GM12891 (cell line): ENCODE measurements around the gene KRR1.
"Not testable (repeated sequence)": the region's sequence is repeated elsewhere in the genome, so short reads cannot be mapped to it uniquely, and the experiment has no call there.

Experiments used
- DNase-seq: peaks from one replicate; pipeline ENCODE4 v3.0.0; 2011; ENCODE audit warnings: low spot score; ENCODE audit not compliant: insufficient read length
- FAIRE-seq: peaks from 2 replicates; lab custom pipeline; 2011; peaks lifted over from hg19 to GRCh38; lab: Jason Lieb, UNC
- PAX5 ChIP-seq: IDR thresholded peaks from 2 replicates; pipeline ENCODE4 v1.6.1; 2011; ENCODE audit warnings: low read length, moderate library complexity, mild to moderate bottlenecking; ENCODE audit not compliant: insufficient read depth, severe bottlenecking
- POLR2A ChIP-seq: IDR thresholded peaks from 2 replicates; pipeline ENCODE4 v1.6.1; 2011; ENCODE audit warnings: low read depth, low read length, control low read depth
- POLR2AphosphoS5 ChIP-seq: IDR thresholded peaks from 2 replicates; pipeline ENCODE4 v1.6.1; 2011; ENCODE audit warnings: low read depth, low read length, control low read depth
- POU2F2 ChIP-seq: IDR thresholded peaks from 2 replicates; pipeline ENCODE4 v1.6.1; 2011; ENCODE audit warnings: low read depth, mild to moderate bottlenecking, control low read depth, low read length, moderate library complexity
- SPI1 ChIP-seq: IDR thresholded peaks from 2 replicates; pipeline ENCODE4 v1.6.1; 2011; ENCODE audit warnings: low read depth, low read length, control low read depth
- TAF1 ChIP-seq: IDR thresholded peaks from 2 replicates; pipeline ENCODE4 v1.6.1; 2011; ENCODE audit warnings: low read depth, low read length, control low read depth

Gene KRR1

DNA sequence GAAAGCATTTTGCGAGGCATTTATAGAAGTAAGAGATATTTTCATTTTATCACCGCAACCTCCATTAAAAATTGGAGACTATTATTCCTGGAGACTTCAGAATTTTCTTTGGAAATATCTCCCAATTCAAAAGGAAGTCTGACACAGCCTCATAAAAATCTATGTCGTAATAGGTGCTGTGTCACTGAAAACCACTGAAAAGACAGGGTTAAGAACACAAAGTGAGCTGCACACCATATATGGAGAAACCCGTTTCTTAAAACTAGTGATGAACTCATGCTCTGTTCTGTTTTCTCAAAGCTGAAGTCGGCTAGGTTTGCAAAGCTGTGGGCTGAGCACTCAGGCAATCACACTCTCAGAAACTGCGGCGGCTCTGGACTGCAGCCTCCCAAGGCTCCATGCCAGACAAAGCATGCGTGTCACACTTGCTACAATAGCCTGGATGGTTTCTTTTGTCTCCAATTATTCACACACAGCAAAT lies 30.9 kb downstream of the KRR1 start, which contains the start of gene GLIPR1:
Gene GLIPR1, plus strand, starts transcription at position 287 of the 481 bp plus-strand sequence. Its CDS starts 126 bp downstream, at position 413.
- DNase-seq = peak; percentile 20
- peak; percentile 81 for FAIRE-seq
- TF ChIP-seq SPI1 (no peak), TAF1 (peak; percentile 96), POLR2AphosphoS5 (peak; percentile 97), POLR2A (peak; percentile 98), PAX5 (no peak), POU2F2 (peak; percentile 72; the same call in 1 of the 2 replicates)

DNA sequence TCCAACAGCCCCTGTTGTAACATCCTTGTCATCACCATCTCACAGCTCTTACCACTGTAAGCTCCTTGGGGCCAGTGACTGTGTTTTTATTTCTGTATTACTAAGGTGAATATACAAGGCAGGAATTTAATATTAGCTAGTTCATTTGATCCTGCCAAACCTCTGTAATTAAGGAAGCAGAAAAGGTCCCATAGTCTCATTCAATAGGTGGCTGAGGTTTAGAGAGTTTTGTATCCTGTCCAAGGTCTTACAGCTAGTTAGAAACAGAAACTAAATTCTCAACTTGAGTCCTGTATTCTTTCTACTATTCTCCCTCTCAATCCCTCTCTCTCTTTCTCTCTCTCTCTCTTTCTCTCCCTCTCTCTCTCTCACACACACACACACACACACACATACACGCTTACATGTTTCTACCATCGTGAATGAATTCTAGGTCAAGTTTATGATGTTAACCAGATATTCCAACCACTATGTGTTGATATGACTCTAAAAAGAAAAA lies 31.4 kb downstream of the KRR1 start:
- FAIRE-seq (peak; percentile 20), DNase-seq (no peak)
- no peak for TF ChIP-seq TAF1
- no peak for TF ChIP-seq PAX5
- no peak for TF ChIP-seq POU2F2
- TF ChIP-seq SPI1 = no peak
- no peak for TF ChIP-seq POLR2A
- no peak for TF ChIP-seq POLR2AphosphoS5

DNA sequence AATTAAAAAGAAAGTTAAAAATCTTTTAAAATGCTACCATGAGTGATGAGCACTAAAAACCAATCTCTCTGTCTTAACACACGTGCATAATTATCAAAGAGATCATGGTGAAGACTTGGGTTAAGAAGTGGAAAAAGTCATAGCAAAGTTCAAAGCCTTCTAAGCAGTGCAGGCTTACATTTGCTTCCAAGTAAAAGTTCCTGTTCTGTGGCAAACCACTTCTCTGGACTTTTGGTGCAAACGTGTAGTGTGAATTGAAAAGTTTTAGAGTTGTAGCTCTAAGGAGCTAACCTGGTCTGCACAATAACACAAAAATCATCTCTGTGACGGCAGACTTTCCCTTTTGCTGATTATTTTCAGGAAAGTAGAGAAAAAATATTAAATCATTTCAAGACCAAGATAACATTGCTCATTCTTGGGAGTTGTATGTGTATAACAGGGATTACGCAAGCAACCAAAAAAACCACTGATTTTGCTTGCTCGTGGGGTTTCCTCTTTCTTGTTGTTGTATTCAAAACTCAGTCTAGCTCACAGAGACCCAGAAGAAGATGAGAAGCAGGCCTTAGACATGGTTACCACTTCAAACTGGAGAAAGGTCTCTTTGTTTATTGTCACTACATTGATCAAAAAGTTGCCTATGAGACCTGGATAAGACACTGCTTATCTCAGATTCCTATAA lies 33.2 kb downstream of the KRR1 start:
- DNase-seq (no peak), FAIRE-seq (peak; percentile 69)
- TF ChIP-seq SPI1 (peak; percentile 75), POLR2A (no peak)

DNA sequence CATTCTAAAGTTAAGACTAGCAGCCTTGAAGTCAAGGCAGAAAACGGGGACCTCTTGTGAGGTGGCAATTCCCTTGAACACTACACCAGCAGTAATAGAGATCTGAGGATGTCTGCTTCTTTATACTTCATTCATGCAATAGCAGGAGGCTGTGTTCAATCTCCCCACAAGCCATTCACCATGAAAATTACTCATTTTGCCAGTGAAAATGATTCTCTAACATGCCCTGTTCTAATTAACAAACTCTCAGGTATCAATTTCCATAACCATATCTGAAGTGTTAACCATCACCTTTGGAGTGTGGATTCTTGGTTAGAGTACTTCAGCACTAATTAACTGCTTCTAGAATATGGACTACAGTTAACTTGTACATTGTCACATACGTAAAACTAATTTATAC lies 34.3 kb downstream of the KRR1 start:
- DNase-seq (no peak), FAIRE-seq (no peak)
- no peak for TF ChIP-seq PAX5
- TF ChIP-seq POLR2A = no peak
- TF ChIP-seq POU2F2 = no peak
- TF ChIP-seq TAF1 = no peak
- TF ChIP-seq POLR2AphosphoS5 = no peak
- TF ChIP-seq SPI1 = no peak

DNA sequence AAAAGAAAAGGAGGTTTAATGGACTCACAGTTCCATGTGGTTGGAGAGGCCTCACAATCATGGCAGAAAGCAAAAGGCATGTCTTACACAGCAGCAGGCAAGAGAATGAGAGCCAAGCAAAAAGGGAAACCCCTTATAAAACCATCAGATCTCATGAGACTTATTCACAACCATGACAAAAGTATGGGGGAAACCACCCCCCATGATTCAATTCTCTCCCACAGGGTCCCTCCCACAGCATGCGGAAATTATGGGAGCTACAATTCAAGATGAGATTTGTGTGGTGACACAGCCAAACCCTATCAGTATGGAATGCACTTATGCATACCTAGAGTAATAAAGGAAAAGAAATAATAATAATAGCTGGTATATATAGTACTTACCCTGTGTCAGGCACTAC lies 35.3 kb downstream of the KRR1 start:
- TF ChIP-seq TAF1 (no peak), POU2F2 (no peak), POLR2A (no peak), POLR2AphosphoS5 (no peak), SPI1 (no peak), PAX5 (no peak)
- DNase-seq (no peak), FAIRE-seq (no peak)

DNA sequence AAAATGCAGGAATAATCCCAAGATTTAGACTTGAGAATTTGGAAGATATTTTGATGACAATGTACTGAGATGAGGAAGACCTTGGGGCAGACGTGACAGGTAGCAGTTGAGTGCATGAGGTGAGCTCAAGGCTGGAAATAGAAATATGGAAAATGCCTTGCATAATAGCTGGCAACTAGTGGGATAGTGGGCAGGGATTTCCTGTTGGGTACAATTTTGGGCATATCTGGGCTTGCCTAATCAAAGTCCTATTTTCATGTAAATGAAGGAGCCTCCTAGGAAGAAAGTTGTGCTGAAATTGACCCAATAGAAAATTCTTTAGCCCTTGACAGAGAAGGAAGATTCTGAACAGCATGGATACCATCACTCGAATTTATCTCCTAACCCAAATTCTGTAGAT lies 37.3 kb downstream of the KRR1 start:
- TF ChIP-seq POU2F2 (no peak), PAX5 (no peak)
- no peak for FAIRE-seq
- DNase-seq = no peak

DNA sequence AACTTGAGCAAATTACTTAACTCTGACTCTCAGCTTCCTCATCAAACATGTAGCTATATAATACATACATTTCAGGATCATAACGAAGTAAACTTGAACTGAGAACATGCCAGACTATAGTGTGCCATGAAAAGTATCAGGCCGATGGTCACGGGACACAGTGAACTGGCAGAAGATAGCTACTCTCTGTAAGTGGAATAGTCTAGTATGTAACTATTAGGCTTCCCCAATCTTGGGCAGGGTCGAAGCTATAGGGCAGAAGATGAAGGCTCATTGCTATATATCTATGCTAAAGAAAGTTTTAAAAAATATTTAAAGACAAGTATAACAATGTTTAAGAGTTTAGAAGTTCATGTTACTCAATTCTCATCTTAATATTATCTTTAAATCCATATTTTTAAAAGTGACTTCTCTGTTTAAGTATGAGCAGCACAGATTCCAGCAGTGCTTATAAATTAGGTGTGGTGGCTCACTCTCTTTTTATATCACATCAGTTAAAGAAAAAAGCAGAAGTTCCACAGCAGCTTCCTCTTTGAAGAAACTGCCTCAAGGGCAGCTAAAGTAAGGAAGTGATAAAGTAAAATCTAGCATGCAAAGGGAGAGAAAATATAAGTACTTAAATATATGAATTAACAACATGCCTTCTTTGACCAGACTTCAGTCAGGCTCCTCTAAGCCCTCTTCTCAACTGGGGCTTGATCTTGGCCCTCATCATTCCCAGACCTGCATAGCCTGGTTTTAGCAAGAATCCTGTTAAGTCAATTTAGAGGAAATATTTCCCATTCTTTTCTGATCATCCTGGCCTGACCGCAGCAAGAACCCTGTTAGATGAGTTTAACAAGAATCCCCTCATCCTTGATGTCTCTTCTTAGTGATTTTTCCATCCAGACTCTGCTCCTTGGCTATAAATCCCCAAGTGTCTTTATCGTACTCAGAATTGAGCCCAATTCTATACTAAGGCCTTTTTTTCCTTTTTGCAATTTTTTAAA lies 39.2 kb downstream of the KRR1 start:
- TF ChIP-seq PAX5 (no peak), POU2F2 (no peak), SPI1 (peak; percentile 61), POLR2AphosphoS5 (no peak)
- DNase-seq (no peak), FAIRE-seq (no peak)

DNA sequence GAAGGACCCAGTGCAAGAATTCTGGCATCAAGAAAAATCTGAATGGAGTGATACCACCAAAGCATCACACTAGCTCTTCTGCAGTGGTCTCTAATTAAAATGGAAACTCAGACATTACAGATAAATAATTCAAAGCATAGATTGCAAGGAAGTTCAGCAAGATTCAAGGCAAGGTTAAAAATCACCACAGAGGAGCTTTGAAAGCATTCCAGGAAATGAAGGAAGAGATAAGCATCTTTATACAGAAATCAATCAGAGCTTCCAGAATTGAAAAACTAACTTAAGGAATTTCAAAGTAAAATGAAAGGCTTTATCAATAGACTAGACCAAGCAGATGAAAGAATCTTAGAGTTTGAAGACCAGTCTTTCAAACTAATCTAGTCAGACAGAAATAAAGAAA lies 51.2 kb downstream of the KRR1 start:
- TF ChIP-seq PAX5 (no peak), POU2F2 (no peak), SPI1 (no peak), TAF1 (no peak), POLR2AphosphoS5 (no peak), POLR2A (no peak)
- FAIRE-seq (no peak), DNase-seq (no peak)

DNA sequence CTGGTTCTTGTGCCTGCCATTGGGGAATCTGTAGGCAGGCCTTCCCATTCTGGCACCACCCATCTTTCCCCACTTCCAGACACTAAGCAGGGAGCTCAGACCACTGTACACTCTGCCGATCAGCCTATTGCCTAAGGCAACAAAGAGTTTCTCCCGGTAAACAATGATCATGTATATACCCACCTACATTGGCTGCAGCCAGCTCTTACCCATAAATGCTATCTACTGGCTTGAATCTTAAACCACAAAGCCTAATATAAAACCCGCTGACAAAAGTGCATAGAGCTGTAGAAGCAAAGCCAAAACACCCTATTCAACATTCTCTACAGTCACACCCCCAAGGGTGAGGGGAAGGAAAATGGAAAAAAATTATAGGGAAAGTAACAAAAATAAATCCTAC lies 51.7 kb downstream of the KRR1 start:
- TF ChIP-seq SPI1 (no peak), TAF1 (no peak), POLR2A (no peak), POU2F2 (no peak), POLR2AphosphoS5 (no peak), PAX5 (no peak)
- FAIRE-seq (no peak), DNase-seq (no peak)

DNA sequence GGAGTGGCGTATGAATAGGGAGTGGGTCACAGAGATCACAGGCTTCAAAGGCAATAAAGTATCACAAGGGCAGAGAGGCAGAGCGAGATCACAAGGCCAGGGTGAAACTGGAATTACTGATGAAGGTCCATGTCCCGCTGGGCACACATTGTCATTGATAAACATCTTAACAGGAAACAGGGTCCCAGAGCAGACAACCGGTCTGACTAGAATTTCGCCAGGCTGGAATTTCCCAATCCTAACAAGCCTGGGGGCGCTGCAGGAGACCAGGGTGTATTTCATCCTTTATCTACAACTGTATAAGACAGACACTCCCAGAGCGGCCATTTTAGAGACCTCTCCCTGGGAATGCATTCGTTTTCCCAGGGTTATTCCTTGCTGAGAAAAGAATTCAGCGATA lies 53.5 kb downstream of the KRR1 start:
- FAIRE-seq, DNase-seq: not testable (repeated sequence)
